Measurements from ENCODE around the gene CBLN1. TPM values are rescaled to one million over a fixed set of nuclear protein-coding genes. Genes with fewer than 3 reads are reported as not detected.

The CBLN1 gene
- total RNA-seq, 1 donor from 2014 or later = not detected

DNA sequence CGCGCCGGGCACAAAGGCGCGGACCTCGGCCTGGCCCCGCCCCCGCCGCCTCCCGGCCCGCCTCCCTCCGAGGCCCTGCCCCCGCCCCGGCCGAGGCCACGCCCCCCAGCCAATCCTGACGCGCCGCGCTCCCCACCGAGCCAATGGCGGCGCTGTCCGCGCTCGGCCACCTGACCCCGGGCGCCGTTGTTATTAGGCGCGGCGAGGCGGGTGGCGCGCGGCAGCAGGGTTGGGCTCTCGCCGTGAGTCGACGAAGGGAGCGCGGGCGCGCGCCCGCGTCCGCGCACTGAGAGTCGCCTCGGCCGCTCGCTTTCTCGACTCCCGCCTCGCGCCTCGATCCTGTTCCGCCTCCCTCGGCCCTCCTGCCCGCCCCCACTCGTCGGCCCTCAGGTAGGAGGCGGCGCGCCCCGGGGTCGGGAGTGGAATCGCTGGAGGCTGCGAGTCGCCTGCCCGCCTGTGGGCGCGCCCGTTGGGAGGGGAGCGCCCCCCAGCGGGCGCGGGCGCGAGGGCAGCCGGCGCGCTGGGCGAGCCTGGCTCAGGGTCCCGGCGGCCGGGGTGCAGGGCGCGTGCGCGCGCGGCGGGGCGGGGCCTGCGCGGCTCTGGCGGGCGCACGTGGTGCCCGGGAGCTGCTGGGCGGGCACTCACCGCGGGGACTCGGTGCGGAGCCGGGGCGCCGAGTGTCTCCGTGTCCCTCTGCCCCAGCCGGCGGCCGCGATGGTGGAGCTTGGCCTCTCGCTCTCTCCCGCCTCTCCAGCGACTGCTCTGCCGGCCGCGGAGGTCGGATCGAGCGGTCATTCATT, 405 bp upstream of the CBLN1 start:
- DNase-seq (peak; percentile 89), ATAC-seq (peak; percentile 98)
- intact Hi-C loops (cut with DNase I) = no loop called here
- peaks cover 88% of the 10 kb centered on the region for H3K27me3 ChIP-seq (ENCODE audit: low read depth)
- no peak overlapping the region for H3K27ac ChIP-seq
- no peaks in the 10 kb centered on the region for H3K36me3 ChIP-seq
- no peaks in the 10 kb centered on the region for H3K9me3 ChIP-seq
- H3K4me3 ChIP-seq = peak overlapping the region; percentile 50
- TF ChIP-seq, protein P1, sequence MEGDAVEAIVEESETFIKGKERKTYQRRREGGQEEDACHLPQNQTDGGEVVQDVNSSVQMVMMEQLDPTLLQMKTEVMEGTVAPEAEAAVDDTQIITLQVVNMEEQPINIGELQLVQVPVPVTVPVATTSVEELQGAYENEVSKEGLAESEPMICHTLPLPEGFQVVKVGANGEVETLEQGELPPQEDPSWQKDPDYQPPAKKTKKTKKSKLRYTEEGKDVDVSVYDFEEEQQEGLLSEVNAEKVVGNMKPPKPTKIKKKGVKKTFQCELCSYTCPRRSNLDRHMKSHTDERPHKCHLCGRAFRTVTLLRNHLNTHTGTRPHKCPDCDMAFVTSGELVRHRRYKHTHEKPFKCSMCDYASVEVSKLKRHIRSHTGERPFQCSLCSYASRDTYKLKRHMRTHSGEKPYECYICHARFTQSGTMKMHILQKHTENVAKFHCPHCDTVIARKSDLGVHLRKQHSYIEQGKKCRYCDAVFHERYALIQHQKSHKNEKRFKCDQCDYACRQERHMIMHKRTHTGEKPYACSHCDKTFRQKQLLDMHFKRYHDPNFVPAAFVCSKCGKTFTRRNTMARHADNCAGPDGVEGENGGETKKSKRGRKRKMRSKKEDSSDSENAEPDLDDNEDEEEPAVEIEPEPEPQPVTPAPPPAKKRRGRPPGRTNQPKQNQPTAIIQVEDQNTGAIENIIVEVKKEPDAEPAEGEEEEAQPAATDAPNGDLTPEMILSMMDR (IDR thresholded peaks at IDR 0.05) = no peak
- H3K4me1 ChIP-seq = peaks cover 33% of the 10 kb centered on the region

DNA sequence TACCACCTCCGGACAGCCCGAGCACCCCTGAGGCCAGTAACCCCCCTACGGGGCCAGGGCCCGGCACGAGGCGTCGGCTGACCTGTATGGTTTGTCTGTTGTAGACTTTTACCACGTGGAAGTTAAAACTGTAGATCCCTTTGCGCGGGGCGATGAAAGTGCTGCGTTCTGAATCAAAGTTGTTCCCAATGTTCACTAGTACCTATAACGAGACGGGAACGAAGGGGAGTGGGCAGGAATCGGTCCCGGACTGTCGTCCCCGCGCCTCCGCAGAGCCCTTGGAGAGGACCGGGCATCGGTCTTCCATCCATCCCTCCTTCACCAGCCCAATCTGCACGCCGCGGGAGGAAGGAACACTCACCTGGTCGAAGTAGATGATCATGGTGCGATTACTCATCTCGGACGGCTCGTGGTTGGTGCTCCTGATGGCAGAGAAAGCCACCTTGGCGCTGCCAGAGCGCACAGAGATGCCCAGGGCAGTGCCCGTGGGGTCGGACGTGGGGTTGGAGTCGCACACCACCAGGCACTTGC, 732 bp downstream of the CBLN1 start:
- no peak for ATAC-seq
- Histone ChIP-seq H3K4me1 (peaks cover 33% of the 10 kb centered on the region), H3K4me3 (peak overlapping the region; percentile 42), H3K27me3 (ENCODE audit: low read depth) (peaks cover 90% of the 10 kb centered on the region), H3K27ac (no peak overlapping the region), H3K36me3 (no peaks in the 10 kb centered on the region), H3K9me3 (no peaks in the 10 kb centered on the region)
- TF ChIP-seq, protein P1 (IDR thresholded peaks at IDR 0.05) = no peak
- intact Hi-C loops (cut with DNase I) = no loop called here
- no peak for DNase-seq

DNA sequence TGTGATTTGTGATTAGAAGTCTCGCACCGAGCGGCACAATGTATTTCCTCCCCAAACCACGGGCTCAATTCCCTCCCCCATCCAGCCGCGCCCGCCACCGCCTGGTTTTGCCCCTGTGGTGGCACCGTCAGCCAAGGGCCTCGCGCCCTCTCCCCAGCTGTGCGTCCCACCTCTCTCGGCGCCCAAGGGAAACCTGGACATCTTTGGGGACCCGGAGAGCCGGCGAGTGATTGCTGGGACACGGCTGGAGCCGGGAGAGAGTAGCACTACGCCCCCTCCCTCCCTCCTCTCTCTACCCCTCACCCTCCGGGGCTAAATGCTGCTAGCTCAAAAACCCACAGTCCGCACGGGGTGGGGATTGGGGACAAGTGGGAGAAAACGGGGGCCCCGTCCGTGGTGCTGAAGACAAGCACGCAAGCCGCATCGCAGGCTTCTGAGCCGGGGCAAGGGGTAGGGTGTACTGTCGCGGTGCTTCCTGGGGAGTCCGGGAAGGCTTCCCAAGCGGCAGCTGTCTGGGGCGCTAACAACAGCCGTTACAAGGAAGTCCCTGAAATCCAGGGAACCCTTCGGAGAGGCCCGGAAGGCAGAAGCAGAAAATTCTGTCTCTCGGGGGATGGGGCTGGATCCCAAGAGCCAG, 1.4 kb downstream of the CBLN1 start:
- Histone ChIP-seq H3K4me3 (no peak overlapping the region), H3K9me3 (no peaks in the 10 kb centered on the region), H3K4me1 (peaks cover 33% of the 10 kb centered on the region), H3K27me3 (ENCODE audit: low read depth) (peaks cover 93% of the 10 kb centered on the region), H3K36me3 (no peaks in the 10 kb centered on the region), H3K27ac (no peak overlapping the region)
- no peak for ATAC-seq
- intact Hi-C loops (cut with DNase I) = no loop called here
- TF ChIP-seq, protein P1 (IDR thresholded peaks at IDR 0.05) = no peak
- no peak for DNase-seq

DNA sequence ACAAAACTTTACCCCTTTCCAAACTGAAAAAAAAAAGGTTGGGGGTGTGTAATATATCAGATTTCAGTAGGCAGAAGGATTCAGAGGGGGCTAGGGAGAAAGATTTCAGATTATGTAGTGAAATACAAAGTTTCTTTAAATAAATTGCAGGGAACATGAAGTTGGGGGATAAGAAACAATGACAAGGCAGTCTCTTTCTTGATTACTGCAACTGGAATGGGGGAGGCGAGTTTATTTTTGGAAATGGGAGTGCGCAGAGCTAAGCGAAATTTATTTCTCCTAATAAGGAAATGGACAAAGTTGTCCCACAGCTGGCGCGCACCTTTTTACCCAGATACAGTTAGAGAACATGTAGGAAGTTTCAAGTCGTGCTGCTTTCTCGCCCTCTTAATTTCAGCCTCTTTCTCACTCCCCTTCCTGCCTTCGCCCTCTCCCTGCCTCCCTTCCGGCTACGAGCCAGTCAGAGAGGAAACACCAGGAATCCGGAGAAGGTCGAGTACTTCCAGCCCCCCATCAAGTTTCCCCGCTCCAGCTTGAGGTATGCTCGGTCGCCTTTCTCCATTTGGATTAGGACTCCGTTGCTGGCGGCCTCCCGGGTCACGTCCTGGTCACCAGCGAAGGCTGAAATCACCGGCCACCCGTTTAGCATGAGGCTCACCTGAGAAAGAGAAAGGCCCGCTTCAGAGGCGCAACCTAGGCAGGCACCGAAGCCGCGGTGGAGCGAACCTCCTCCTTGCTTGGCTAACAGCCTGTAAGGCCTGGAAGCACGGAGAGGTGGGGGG, 2.5 kb downstream of the CBLN1 start:
- intact Hi-C loops (cut with DNase I) = no loop called here
- DNase-seq (no peak), ATAC-seq (no peak)
- H3K9me3 ChIP-seq = no peaks in the 10 kb centered on the region
- no peaks in the 10 kb centered on the region for H3K36me3 ChIP-seq
- TF ChIP-seq, protein P1 (IDR thresholded peaks at IDR 0.05) = no peak
- H3K27me3 ChIP-seq (ENCODE audit: low read depth) = peaks cover 94% of the 10 kb centered on the region
- H3K4me3 ChIP-seq = no peak overlapping the region
- peaks cover 33% of the 10 kb centered on the region for H3K4me1 ChIP-seq
- no peak overlapping the region for H3K27ac ChIP-seq

DNA sequence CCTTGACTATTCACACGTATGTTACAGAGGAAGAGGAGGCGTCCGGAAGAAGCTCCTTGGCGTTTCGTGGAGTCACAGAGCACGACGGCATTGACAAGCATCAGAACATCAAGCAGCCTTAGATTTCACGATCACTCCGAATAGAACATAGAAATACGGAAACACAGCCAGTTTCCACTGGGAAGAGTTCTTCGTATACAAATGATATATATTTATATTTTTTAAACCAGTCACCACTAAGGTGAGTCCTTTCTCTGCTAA, 3.1 kb downstream of the CBLN1 start:
- no peaks in the 10 kb centered on the region for H3K36me3 ChIP-seq
- TF ChIP-seq, protein P1 (IDR thresholded peaks at IDR 0.05) = no peak
- intact Hi-C loops (cut with DNase I) = no loop called here
- DNase-seq (no peak), ATAC-seq (no peak)
- H3K4me3 ChIP-seq = no peak overlapping the region
- peaks cover 31% of the 10 kb centered on the region for H3K4me1 ChIP-seq
- H3K9me3 ChIP-seq = no peaks in the 10 kb centered on the region
- H3K27me3 ChIP-seq (ENCODE audit: low read depth) = peaks cover 94% of the 10 kb centered on the region
- H3K27ac ChIP-seq = no peak overlapping the region
